K562 (cell line): ENCODE results near the gene NDUFA3. TPM values are rescaled to one million over a fixed set of nuclear protein-coding genes. Genes with fewer than 3 reads are reported as not detected.

Source experiments
- ATAC-seq: fragments of 200-7000 bp; cut with Tn5 transposase; 3 replicates; pipeline ENCODE4 v1.9.1; 2020; ENCODE audit warnings: moderate library complexity
- BruUV-seq: library from RNA; stranded (reverse); fragments of 400-500 nt; replicated peaks from 2 replicates; lab custom pipeline; 2021; lab: Mats Ljungman, UMichigan
- CTCF ChIA-PET: fragments of 300-600 bp; formaldehyde crosslinking; extraction: SDS; loops from one replicate; lab custom pipeline; 2021; ENCODE audit warnings: low intra/inter-chr PET ratio; lab: Yijun Ruan, JAX
- POLR2A ChIA-PET: fragments of 300-600, 350-650 bp; sonication (Branson Sonifier 250); formaldehyde crosslinking; extraction: SDS; loops from one replicate; lab custom pipeline; 2021; ENCODE audit warnings: antibody characterized with exemption, inconsistent platforms; lab: Yijun Ruan, JAX
- DNase-seq, 4 experiments: peaks; one replicate each; pipeline versions ENCODE4 v3.0.0 to v3.0.0-alpha.2; 2011 to 2018; ENCODE audit warnings: low spot score in 3 of 4, mixed read lengths in 3 of 4; ENCODE audit errors: extremely low read depth in 1 of 4
- FAIRE-seq: peaks from 2 replicates; lab custom pipeline; 2011; peaks lifted over from hg19 to GRCh38; lab: Jason Lieb, UNC
- H2AFZ ChIP-seq: 2 replicates; pipeline ENCODE4 v1.6.0; 2011; ENCODE audit warnings: low read depth, low read length, control low read depth, inconsistent platforms
- H3K27ac ChIP-seq: fragments of 200-600 bp; 3 replicates; pipeline ENCODE4 v1.8.0; 2011; ENCODE audit warnings: low read depth, mild to moderate bottlenecking, control low read depth, inconsistent platforms, low read length, moderate library complexity, mixed read lengths; ENCODE audit errors: extremely low read depth
- H3K27me3 ChIP-seq, 2 experiments: fragments of 300-600 bp in 1 of 2; 2 replicates in 1 of 2; 3 replicates in 1 of 2; pipeline versions ENCODE4 v1.6.0 to v1.8.0; 2011; ENCODE audit warnings: inconsistent platforms in 2 of 2, low read length in 2 of 2, mild to moderate bottlenecking in 1 of 2, mixed read lengths in 1 of 2, moderate library complexity in 1 of 2; ENCODE audit not compliant: control insufficient read depth in 2 of 2, insufficient read depth in 2 of 2
- H3K36me3 ChIP-seq: fragments of 300-600 bp; 3 replicates; pipeline ENCODE4 v1.8.0; 2011; ENCODE audit warnings: mild to moderate bottlenecking, low read length, inconsistent platforms; ENCODE audit not compliant: control insufficient read depth, insufficient read depth
- H3K4me1 ChIP-seq, 2 experiments: fragments of 200-600 bp in 1 of 2; replicated peaks in 1 of 2; 2 replicates in 1 of 2; 3 replicates in 1 of 2; pipeline versions ENCODE4 v1.5.1 to v1.8.0; 2011; ENCODE audit warnings: inconsistent platforms in 2 of 2, low read length in 2 of 2, mild to moderate bottlenecking in 1 of 2, mixed read lengths in 1 of 2, moderate library complexity in 1 of 2; ENCODE audit not compliant: control insufficient read depth in 2 of 2, insufficient read depth in 2 of 2
- H3K4me2 ChIP-seq: 2 replicates; pipeline ENCODE4 v1.6.1; 2011; ENCODE audit warnings: low read length, control low read depth, inconsistent platforms, mixed read lengths; ENCODE audit not compliant: insufficient read depth
- H3K4me3 ChIP-seq: fragments of 200-600 bp; sonication (generic), shearing (Covaris generic); 2 replicates; pipeline ENCODE4 v1.5.1; 2016; ENCODE audit warnings: control low read depth, inconsistent platforms
- H3K79me2 ChIP-seq: fragments of 200-600 bp; 3 replicates; pipeline ENCODE4 v1.8.0; 2011; ENCODE audit warnings: low read length, inconsistent platforms; ENCODE audit not compliant: control insufficient read depth, insufficient read depth
- H3K9ac ChIP-seq, 2 experiments: 2 replicates each; pipeline versions ENCODE4 v1.6.0 to v1.6.1; 2011; ENCODE audit warnings: low read depth in 2 of 2, low read length in 2 of 2, control low read depth in 1 of 2, inconsistent platforms in 1 of 2, mild to moderate bottlenecking in 1 of 2, mixed read lengths in 1 of 2; ENCODE audit not compliant: insufficient read depth in 1 of 2
- H3K9me1 ChIP-seq: one replicate; pipeline ENCODE4 v1.6.0; 2011; ENCODE audit warnings: inconsistent platforms, mild to moderate bottlenecking, low read length, moderate library complexity; ENCODE audit not compliant: control insufficient read depth, insufficient read depth
- H3K9me3 ChIP-seq: replicated peaks from 2 replicates; pipeline ENCODE4 v1.5.1; 2011; ENCODE audit warnings: low read depth, low read length, inconsistent platforms; ENCODE audit not compliant: control insufficient read depth, insufficient read depth
- H4K20me1 ChIP-seq: replicated peaks from 2 replicates; pipeline ENCODE4 v1.6.1; 2011; ENCODE audit warnings: low read length, inconsistent platforms, mixed read lengths; ENCODE audit not compliant: control insufficient read depth, insufficient read depth
- FIP1L1 ChIP-seq: fragments of 200-400 bp; formaldehyde crosslinking; IDR thresholded peaks from 2 replicates; pipeline ENCODE4 v1.6.1; 2018; ENCODE audit warnings: mild to moderate bottlenecking, low read depth, low read length; ENCODE audit not compliant: poor library complexity, severe bottlenecking
- RBM39 ChIP-seq: fragments of 200-400 bp; formaldehyde crosslinking; optimal IDR thresholded peaks from 2 replicates; pipeline ENCODE3; 2018; ENCODE audit warnings: low read depth, low read length
- SMC3 ChIP-seq: conservative IDR thresholded peaks from 2 replicates; pipeline ENCODE4 v1.6.1; 2011; ENCODE audit warnings: low read depth, low read length, improper control_type of control experiment; ENCODE audit not compliant: insufficient read depth
- ZFP1 ChIP-seq: fragments of 450-650 bp; formaldehyde crosslinking; IDR thresholded peaks from 2 replicates; pipeline ENCODE4 v1.4.0; 2020; ENCODE audit warnings: mild to moderate bottlenecking, mixed read lengths
- ZNF282 ChIP-seq: sonication (generic); formaldehyde crosslinking; IDR thresholded peaks from 2 replicates; pipeline ENCODE4 v1.8.1; 2023; ENCODE audit warnings: missing genetic modification reagents
- WGBS: fragments of 100-300 bp; shearing (Covaris generic); methylation state at CpG from one replicate; pipeline ENCODE4 v1.1.6; 2016; ENCODE audit warnings: low coverage, mixed read lengths; ENCODE audit not compliant: insufficient coverage; ENCODE audit errors: missing lambda C conversion rate; 5-methylcytosine and 5-hydroxymethylcytosine counted together
- in situ Hi-C: fragments of 300-500 bp; cut with MboI; formaldehyde crosslinking; loops from 4 replicates; pipeline ENCODE4 v1.15.0; 2018; ENCODE audit warnings: inconsistent platforms, mixed read lengths
- intact Hi-C: fragments of 100-400 bp; cut with micrococcal nuclease; formaldehyde crosslinking; loops from 2 replicates; pipeline ENCODE4 v1.14.2; 2022
- polyA plus RNA-seq, 8 experiments: library from polyadenylated mRNA; depleted of rRNA in 4 of 8; stranded (reverse) in 5 of 8; unstranded in 3 of 8; fragments of >200 nt; fragmentation: Nextera tagmentation in 2 of 8; fragmentation: Illumina TruSeq in 1 of 8; extraction: Ambion mirVana in 2 of 8; extraction: Trizol in 1 of 8; gene quantifications; 2 replicates each; pipeline versions ENCODE4 v1.2.1 to v1.2.3, GENCODE V29; 2011 to 2014; ENCODE audit warnings: inconsistent platforms in 1 of 8, missing spikeins in 1 of 8
- total RNA-seq, 7 experiments: library from RNA; depleted of rRNA in 6 of 7; stranded (reverse); fragments of >200 nt in 6 of 7; fragmentation: Illumina TruSeq in 2 of 7; extraction: Trizol in 2 of 7; gene quantifications; 2 replicates each; pipeline versions ENCODE4 v1.2.1 to v1.2.3, GENCODE V29; 2011 to 2021; ENCODE audit warnings: low replicate concordance in 1 of 7
- TF ChIP-seq, protein P1 (sequence below): fragments of 450-650 bp; IDR thresholded peaks from 2 replicates; pipeline ENCODE4 v1.6.1; 2016; ENCODE audit warnings: borderline replicate concordance
- TF ChIP-seq, protein P2 (sequence below): IDR thresholded peaks from 2 replicates; pipeline ENCODE4 v1.6.1; 2014; ENCODE audit warnings: antibody characterized with exemption
- TF ChIP-seq, protein P3 (sequence below): fragments of 200-800 bp; sonication (Bioruptor generic); IDR thresholded peaks from 2 replicates; pipeline ENCODE4 v1.6.1; 2017; ENCODE audit warnings: missing genetic modification characterization, missing compliant biosample characterization

The NDUFA3 gene
- total and polyA plus RNA-seq, 9 of the 15 experiments (the other 6 are each of a cell fraction or from before 2014, with no cell fraction given), result 39.2 to 279 (median 138) TPM

DNA sequence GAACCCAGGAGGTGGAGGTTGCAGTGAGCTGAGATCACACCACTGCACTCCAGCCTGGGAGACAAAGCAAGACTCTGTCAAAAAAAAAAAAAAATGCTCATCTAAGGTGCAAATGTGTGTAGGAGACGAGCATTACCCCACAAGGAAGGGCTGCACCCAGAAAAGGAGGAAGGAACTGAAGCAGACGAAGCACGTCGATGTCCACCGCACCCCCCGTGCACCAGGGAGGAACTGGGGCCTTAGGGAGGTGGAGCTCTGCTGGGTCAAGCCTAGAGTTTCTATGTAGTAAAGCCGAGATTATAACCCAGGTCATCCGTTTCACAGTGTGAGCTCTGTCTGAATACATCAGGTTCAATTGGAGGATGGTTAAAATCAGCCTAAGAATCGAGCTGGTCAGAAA, 40.0 kb upstream of the NDUFA3 start:
- POLR2A ChIA-PET, result interaction anchor here (0.6 kb wide), 1 partner anchor 57 kb away, joined by 3 read pairs; no protein-coding TSS in a partner anchor
- no peak overlapping the region for H3K9ac ChIP-seq
- CTCF ChIA-PET, result no interaction called here
- no peaks in the 10 kb centered on the region for H3K9me1 ChIP-seq
- ATAC-seq (no peak), FAIRE-seq (no peak), DNase-seq (peak in 2 of 4 experiments; percentile 4 to 5)
- intact Hi-C loops (no loop called here), in situ Hi-C loops (no loop called here)
- H3K27ac ChIP-seq, result no peak overlapping the region
- H4K20me1 ChIP-seq, result no peaks in the 10 kb centered on the region
- WGBS, result 1% methylated on average over 9 of the region's 9 CpGs
- no TSS peak for BruUV-seq
- no peak overlapping the region for H3K4me3 ChIP-seq
- H3K4me2 ChIP-seq, result no peak overlapping the region
- H3K36me3 ChIP-seq, result no peaks in the 10 kb centered on the region
- TF ChIP-seq, protein P1, sequence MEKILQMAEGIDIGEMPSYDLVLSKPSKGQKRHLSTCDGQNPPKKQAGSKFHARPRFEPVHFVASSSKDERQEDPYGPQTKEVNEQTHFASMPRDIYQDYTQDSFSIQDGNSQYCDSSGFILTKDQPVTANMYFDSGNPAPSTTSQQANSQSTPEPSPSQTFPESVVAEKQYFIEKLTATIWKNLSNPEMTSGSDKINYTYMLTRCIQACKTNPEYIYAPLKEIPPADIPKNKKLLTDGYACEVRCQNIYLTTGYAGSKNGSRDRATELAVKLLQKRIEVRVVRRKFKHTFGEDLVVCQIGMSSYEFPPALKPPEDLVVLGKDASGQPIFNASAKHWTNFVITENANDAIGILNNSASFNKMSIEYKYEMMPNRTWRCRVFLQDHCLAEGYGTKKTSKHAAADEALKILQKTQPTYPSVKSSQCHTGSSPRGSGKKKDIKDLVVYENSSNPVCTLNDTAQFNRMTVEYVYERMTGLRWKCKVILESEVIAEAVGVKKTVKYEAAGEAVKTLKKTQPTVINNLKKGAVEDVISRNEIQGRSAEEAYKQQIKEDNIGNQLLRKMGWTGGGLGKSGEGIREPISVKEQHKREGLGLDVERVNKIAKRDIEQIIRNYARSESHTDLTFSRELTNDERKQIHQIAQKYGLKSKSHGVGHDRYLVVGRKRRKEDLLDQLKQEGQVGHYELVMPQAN, result no peak
- TF ChIP-seq, protein P2, sequence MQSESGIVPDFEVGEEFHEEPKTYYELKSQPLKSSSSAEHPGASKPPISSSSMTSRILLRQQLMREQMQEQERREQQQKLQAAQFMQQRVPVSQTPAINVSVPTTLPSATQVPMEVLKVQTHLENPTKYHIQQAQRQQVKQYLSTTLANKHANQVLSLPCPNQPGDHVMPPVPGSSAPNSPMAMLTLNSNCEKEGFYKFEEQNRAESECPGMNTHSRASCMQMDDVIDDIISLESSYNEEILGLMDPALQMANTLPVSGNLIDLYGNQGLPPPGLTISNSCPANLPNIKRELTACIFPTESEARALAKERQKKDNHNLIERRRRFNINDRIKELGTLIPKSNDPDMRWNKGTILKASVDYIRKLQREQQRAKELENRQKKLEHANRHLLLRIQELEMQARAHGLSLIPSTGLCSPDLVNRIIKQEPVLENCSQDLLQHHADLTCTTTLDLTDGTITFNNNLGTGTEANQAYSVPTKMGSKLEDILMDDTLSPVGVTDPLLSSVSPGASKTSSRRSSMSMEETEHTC, result no peak
- TF ChIP-seq ZFP1, result no peak
- TF ChIP-seq RBM39, result no peak
- no peak for TF ChIP-seq FIP1L1
- no peak for TF ChIP-seq ZNF282 (CRISPR knock-in tag)
- TF ChIP-seq, protein P3, sequence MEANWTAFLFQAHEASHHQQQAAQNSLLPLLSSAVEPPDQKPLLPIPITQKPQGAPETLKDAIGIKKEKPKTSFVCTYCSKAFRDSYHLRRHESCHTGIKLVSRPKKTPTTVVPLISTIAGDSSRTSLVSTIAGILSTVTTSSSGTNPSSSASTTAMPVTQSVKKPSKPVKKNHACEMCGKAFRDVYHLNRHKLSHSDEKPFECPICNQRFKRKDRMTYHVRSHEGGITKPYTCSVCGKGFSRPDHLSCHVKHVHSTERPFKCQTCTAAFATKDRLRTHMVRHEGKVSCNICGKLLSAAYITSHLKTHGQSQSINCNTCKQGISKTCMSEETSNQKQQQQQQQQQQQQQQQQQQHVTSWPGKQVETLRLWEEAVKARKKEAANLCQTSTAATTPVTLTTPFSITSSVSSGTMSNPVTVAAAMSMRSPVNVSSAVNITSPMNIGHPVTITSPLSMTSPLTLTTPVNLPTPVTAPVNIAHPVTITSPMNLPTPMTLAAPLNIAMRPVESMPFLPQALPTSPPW (CRISPR knock-in tag), result no peak
- TF ChIP-seq SMC3, result no peak
- H3K9me3 ChIP-seq, result no peaks in the 10 kb centered on the region
- no peaks in the 10 kb centered on the region for H3K79me2 ChIP-seq
- no peaks in the 10 kb centered on the region; a peak in 1 of 5 replicates for H3K4me1 ChIP-seq
- H2AFZ ChIP-seq, result no peak overlapping the region
- peaks cover 33 to 71% of the 10 kb centered on the region in 2 experiments for H3K27me3 ChIP-seq
